Stimulated activated CD8-positive, alpha-beta memory T cell treated with anti-CD3 and anti-CD28 coated beads, Interleukin-4, amount 100 ng/mL, for 1 hour (primary cell): Measurements from ENCODE around the gene MBLAC1.

ENCODE experiments used
- DNase-seq, 2 donors: peaks; one replicate each; pipeline ENCODE4 v3.0.0-alpha.2; 2020; ENCODE audit warnings: low read depth in 2 of 2, low spot score in 1 of 2

MBLAC1 gene

DNA sequence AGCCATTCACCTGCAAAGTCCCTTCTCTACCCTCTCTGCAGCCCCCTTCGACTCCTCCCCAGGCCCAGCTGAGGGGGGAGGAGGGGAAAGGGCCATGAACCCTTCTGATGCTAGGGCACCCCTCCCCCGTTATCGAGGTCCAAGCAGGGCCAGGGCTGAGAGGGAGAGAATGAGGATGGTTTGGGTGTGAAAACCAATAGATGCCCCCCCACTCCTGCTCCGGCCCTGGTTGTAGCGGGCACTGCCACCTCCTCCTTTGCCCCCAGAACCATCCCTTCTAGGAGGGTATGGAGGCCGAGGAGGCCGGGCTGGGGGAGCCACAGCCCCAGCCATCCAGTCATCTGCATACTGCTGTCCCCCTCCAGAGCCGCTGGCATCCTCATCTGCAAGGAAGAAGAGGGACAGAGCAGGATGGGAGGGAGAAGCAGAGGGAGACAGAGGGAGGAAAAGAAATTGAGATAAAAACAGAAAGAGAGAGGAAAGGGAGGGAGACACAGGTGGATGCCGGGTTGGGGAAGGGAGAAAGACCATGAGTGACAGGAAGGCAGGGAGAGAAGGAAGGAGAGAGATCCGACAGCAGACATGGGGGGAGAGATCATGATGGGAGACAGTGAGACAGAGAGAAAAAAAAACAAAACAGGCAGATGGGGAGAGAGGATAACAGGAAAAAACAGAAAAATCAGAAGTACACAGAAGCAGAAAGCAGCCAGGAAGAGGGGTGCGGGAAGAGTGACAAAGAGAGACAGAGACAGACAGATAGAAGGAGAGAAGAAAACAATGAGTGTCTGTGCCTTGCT, 43.5 kb downstream of the MBLAC1 start:
- DNase-seq = no peak

DNA sequence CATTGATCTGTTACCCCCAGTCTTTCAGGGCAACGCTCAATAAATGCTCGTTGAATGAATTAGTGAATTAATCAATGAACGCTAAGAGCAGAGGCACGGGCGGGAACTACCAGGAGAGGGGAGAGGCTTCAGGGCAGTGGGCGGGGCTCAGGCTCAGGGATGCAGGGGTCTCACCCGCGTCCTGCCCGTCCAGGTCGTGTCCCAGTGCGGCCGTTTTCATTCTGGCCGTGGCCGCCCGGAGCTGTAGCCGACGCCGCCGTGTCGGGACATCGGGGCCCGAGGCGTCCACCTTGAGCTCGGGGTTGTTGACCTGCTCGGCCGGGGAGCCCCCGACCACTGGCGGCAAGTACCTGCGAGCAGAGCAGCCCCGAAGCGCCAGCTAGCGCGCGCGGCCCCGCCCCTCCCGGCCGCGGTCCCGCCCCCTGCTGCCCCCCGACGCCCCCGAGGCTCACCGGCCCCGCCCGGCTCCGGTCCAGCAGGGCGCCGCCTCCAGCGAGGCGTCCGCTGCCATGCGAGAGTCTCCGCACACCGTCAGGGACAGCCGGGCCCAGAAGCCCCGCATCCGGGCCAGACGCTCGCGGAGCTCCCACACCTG, 44.4 kb downstream of the MBLAC1 start:
- DNase-seq = no peak

DNA sequence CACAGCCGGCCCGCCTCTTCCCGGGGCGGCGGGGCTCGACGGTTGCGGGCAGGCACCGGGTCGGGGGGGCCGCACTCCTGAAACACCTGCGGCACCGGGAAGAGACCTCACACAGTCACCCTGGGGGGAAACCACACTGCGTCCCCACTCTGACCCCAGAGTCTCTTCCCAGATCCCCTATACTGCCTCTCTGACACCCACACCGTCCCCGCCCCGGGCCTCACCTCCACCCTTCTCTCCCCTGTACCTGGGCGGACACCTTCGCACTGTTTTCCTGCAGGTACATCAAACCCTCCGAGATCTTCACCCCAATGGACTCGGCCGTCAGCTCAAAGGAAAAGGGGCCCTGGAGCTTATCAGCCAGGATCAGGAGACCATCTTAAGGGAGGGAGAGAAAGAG, 45.1 kb downstream of the MBLAC1 start:
- DNase-seq = no peak

DNA sequence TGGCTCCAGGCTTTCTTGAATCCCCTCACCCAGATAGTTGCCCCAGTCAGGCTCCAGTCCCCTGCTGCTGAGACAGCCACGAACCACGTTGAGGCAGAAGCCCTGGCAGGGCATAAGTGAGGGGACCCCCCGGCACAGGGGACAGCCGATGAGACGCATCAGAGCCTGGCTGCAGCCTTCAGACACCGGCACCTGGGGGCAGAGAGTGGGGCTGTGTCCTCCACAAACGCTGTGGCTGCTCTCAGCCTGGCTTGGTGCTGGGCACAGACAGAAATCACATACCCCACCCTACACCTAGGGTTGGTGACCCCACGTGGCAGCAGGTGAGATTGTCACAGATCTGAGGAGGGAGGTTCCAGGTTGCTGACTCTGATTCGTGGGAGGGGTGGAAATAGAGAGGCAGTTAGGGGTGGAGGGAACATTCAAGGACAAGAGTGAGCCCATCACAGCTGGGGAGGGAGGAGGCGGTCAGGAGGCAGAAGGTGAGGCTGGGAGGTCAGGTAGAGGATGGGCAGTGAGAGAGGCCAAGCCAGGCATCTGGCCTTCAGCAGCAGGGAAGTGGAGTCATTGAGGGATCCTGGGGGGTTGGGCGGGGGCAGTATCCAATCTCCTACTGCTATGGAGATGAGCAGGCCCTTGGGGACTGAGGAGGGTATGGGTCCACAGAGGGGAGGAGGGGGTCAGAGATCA, 47.2 kb downstream of the MBLAC1 start:
- no peak for DNase-seq

DNA sequence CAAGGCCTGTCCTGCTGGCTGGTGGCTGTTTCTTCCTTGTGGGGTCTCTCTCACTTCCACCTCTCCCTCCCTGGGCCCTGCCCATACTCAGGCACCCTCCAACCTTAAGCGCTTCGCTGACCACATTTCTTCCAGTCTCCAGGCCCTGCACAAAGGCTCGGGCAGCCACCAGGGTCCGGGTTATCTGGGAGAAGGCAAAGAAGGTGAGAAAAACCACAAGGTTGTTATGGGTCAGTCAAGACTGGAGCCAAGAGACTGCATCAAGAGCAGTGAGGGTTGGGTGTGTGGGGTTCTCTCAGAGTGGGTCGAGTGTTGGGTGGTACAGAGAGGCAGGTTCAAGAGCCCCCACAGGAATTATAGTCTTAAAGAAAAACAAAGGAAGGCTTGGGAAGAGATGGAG, 47.8 kb downstream of the MBLAC1 start:
- DNase-seq = no peak

DNA sequence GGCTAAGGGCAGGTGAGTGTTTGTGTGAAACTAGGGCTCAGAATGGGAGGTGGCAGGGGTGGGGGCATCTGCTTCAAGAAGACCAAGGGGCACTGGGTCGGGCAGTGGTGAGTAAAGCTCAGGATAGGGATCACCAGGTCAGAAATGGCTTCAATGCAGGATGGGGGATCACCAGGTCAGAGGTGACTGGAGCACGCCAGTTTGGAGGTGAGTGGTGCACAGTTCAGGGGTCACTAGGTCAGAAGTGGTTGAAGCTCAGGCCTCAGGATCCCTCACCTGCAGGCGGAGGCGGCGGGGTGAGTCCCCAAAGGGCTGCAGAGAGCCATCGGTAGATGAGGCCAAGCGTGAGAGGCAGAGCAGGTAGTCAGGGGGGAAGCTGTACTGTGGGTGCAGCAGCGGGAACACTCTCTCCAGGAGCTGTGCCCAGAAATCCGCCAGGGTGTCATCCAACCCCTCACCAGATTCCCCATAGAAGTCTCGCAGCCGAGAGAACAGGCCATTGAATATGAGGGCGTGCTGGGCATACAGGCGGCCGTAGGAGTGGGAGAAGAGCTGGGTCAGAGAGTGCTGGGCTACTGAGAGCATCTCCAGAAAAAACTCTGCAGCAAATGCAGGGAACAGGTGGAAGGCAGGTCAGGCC, 48.6 kb downstream of the MBLAC1 start:
- no peak for DNase-seq

DNA sequence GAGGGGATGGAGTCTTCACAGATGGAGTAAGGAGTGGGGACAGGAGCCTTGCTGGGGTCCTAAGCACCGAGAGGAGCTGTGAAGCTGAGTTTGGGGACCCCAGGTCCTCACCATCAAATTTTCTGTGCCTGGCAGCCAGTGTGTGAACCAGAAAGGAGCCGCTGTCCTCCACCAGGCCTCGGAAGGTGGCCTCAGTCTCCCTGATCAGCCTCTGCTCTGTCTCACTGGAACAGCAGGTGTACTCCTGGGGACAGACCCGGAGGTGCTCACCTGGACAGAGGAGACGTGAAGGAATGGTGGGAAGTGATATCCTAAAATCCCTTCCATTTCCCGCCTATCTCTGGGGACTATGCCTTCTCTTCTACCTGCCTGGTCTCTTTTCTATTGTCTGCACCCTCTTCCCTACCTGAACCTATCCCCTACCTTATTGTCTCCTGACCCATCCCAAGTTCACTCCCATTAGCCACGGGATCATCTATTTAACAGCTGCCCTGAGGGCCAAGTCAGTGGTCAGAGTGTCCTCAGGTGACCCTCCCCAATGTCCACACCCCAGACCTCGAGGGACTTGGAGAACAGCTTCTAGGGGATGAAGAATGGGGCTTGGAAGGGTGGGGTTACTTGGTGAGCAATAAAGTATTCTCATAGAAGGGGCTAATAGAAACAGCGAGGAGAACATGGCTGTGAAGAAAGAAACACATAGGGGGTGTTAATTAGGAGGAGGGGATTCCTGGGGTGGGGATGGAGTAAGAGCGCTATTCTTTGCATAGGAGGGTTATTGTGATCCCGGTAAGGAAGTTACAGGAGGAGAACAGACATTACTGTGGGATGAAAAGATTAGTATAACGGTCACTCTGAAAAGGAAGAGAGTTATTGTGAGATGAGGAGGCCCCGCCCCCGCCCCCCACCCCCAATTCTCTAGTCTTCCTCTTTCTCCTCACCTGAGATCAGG, 49.6 kb downstream of the MBLAC1 start:
- no peak for DNase-seq

DNA sequence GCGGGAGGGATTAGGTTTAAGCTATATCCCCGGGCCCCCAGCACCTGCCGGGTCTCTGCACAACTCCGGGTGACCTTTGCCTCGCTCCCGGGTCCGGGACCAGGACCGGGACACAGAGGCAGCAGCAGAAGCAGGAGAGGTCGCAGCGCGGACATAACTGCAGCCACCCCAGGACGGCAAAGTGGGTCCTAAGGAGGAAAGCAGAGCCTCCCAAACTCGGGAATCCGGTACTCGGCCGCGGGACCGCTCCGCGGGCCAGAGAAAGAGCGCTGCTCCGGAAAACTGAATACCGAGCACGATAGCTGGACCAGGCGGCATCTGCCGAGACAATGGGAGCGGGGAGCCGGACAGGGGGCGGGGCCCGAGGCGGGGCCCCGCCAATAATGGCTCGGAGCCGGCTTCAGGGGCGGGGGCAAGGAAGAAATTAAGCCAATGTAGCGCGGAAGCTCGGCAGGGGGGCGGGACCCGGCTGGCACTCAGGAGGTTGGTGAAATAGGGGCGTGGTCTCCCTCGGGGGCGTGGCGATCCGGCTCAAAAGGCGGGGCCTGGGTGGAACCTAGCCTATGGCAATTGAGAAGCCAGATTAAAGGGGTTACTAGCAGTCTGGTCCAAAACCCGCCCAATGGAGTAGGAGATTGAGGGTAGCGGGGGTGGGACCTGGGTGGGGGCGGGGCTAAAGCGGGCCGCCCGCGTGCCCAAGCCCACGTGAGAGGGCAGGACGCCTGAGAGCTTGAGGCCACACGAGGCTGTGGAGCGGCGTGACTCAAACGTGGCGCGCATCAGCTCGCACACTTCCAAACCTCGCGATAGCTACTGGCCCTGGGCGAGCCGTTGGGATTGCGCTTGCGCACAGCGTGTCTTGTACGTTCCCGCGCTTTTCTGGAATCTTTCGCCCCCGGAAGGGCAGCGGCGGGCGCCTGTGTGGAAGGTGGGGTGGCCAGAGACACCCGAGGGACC, 50.6 kb downstream of the MBLAC1 start, which contains the start of the genes GPC2 and STAG3:
GPC2 (minus strand) TSS at position 337 of the 957 bp plus-strand sequence; CDS start at position 155, 182 bp downstream.
STAG3 (plus strand) TSS at position 874 of the 957 bp plus-strand sequence. CDS start 2,639 bp downstream, outside the sequence.
- DNase-seq = peak; percentile 89 to 92
